OCI-LY3 (cell line): ENCODE data around the gene GATAD2B.

Experiments used
- H2AFZ ChIP-seq: fragments of 200-600, 300-600 bp; shearing (Covaris generic); 2 replicates; pipeline ENCODE4 v1.6.0; 2014; ENCODE audit warnings: antibody characterized with exemption, low read depth, low read length
- H3K27ac ChIP-seq: fragments of 200-600, 300-600 bp; sonication (generic); 2 replicates; pipeline ENCODE4 v1.5.1; 2014; ENCODE audit warnings: mild to moderate bottlenecking, low read length, moderate library complexity, mixed read lengths
- H3K27me3 ChIP-seq: fragments of 200-600, 300-600 bp; sonication (generic); 2 replicates; pipeline ENCODE4 v1.6.1; 2014; ENCODE audit warnings: low read depth, low read length, mixed read lengths
- H3K36me3 ChIP-seq: fragments of 200-600, 300-600 bp; sonication (generic); replicated peaks from 2 replicates; pipeline ENCODE3; 2014; ENCODE audit warnings: low read depth, low read length, mixed read lengths
- H3K4me1 ChIP-seq: fragments of 300-600, 200-600 bp; sonication (generic); 2 replicates; pipeline ENCODE4 v1.6.1; 2014; ENCODE audit warnings: low read length, mixed read lengths
- H3K4me2 ChIP-seq: fragments of 200-600, 300-600 bp; sonication (generic); 2 replicates; pipeline ENCODE4 v1.6.1; 2014; ENCODE audit warnings: low read length, mixed read lengths
- H3K4me3 ChIP-seq: fragments of 300-600, 200-600 bp; sonication (generic); 2 replicates; pipeline ENCODE4 v1.5.1; 2014; ENCODE audit warnings: antibody characterized with exemption, mild to moderate bottlenecking, low read length, moderate library complexity
- H3K79me2 ChIP-seq: fragments of 300-600, 200-600 bp; shearing (Covaris generic); 2 replicates; pipeline ENCODE4 v1.6.1; 2014; ENCODE audit warnings: mild to moderate bottlenecking, low read length, mixed read lengths
- H3K9ac ChIP-seq: fragments of 300-600, 200-600 bp; shearing (Covaris generic); 2 replicates; pipeline ENCODE4 v1.6.0; 2014; ENCODE audit warnings: mild to moderate bottlenecking, low read length, moderate library complexity
- H3K9me3 ChIP-seq: fragments of 200-600, 300-600 bp; shearing (Covaris generic); 2 replicates; pipeline ENCODE4 v1.6.1; 2014; ENCODE audit warnings: low read length, mixed read lengths; ENCODE audit not compliant: insufficient read depth
- H4K20me1 ChIP-seq: fragments of 200-600, 300-600 bp; sonication (generic); 2 replicates; pipeline ENCODE4 v1.6.1; 2016; ENCODE audit warnings: low read length, mixed read lengths; ENCODE audit not compliant: insufficient read depth
- EZH2phosphoT487 ChIP-seq: fragments of 200-600 bp; shearing (Covaris generic); IDR thresholded peaks from 2 replicates; pipeline ENCODE4 v1.6.1; 2018; ENCODE audit warnings: antibody characterized with exemption, mixed run types, low read depth
- TF ChIP-seq, protein P1 (sequence below): fragments of 200-600, 300-600 bp; sonication (generic); IDR thresholded peaks from 2 replicates; pipeline ENCODE4 v1.5.1; 2014; ENCODE audit warnings: antibody characterized with exemption, low read length, low read depth

GATAD2B gene

DNA sequence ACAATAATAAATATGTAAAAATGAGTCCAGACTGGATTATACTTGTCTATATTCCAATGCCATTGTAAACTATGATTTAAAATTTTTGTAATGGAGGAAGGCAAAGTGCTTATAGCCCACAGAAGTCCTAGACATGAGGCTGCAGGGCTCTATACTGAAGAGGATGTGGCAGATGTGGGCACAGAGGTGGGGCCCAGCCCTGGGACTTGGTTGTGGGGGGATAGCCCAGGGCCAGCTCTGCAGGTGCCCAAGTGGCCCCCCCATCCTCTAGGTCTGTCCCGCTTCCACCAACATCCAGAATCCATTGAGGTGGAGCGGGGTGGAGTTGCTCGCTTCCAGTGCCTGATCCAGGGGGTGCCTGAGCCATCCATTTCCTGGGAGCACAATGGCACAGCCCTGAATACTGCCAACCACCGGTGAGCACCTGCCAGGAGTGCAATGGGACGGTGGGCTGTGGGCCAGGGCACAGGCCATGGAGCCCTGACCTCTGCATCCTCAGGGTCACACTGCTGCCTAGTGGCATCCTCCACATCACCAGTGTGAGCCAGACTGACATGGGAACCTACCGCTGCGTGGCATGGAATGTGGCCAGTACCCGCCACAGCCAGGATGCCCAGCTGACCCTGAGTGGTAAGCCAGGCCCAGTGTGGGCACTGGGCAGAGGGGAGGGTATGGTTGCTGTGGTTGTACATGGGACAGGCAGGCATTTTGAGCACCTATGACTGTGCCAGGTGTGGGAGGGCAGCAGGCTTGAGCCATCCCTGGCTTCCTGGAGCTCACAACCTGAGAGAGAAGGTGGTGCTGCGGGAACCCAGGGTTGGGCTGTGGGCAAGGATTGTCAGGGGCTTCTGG is 126.6 kb downstream of the GATAD2B start:
- no peaks in the 10 kb centered on the region for H4K20me1 ChIP-seq
- H3K27ac ChIP-seq: no peak overlapping the region
- H3K4me1 ChIP-seq: peaks cover 16% of the 10 kb centered on the region
- no peak overlapping the region for H3K9ac ChIP-seq
- H3K4me2 ChIP-seq: no peak overlapping the region
- no peak overlapping the region for H3K4me3 ChIP-seq
- no peaks in the 10 kb centered on the region for H3K36me3 ChIP-seq
- no peaks in the 10 kb centered on the region for H3K9me3 ChIP-seq
- H2AFZ ChIP-seq: no peak overlapping the region
- no peaks in the 10 kb centered on the region for H3K79me2 ChIP-seq
- H3K27me3 ChIP-seq: peaks cover 4% of the 10 kb centered on the region; the same call in 1 of the 2 replicates
- TF ChIP-seq EZH2phosphoT487: no peak
- TF ChIP-seq, protein P1, sequence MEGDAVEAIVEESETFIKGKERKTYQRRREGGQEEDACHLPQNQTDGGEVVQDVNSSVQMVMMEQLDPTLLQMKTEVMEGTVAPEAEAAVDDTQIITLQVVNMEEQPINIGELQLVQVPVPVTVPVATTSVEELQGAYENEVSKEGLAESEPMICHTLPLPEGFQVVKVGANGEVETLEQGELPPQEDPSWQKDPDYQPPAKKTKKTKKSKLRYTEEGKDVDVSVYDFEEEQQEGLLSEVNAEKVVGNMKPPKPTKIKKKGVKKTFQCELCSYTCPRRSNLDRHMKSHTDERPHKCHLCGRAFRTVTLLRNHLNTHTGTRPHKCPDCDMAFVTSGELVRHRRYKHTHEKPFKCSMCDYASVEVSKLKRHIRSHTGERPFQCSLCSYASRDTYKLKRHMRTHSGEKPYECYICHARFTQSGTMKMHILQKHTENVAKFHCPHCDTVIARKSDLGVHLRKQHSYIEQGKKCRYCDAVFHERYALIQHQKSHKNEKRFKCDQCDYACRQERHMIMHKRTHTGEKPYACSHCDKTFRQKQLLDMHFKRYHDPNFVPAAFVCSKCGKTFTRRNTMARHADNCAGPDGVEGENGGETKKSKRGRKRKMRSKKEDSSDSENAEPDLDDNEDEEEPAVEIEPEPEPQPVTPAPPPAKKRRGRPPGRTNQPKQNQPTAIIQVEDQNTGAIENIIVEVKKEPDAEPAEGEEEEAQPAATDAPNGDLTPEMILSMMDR: no peak

DNA sequence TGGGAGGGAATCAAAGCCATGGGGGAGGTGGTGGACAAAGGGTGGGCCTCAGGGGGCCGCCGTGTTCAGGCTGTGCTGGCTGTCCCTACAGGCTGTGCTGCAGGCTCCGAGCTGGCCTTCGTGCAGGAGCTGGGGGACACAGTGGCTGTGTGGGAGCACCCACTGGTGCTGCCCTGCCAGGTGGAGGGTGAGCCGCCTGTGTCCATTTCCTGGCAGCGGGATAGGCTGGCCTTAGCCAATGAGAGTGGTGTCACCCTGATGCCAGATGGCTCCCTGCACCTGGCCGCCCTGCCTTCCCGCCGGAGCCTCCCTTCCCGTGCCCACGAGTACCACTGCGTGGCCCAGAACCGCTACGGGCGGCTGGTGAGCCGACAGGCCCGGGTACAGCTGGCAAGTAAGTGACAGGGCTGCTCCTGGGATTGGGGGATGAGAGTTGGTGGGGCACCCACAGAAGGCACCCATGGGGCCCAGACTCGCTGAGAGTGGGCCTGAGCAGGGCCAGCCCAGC is 127.4 kb downstream of the GATAD2B start:
- Histone ChIP-seq H3K9ac (no peak overlapping the region), H3K4me2 (no peak overlapping the region), H3K79me2 (no peaks in the 10 kb centered on the region), H3K9me3 (no peaks in the 10 kb centered on the region), H3K4me1 (peaks cover 22% of the 10 kb centered on the region), H3K27me3 (peaks cover 4% of the 10 kb centered on the region; the same call in 1 of the 2 replicates), H3K36me3 (no peaks in the 10 kb centered on the region), H3K4me3 (no peak overlapping the region), H3K27ac (no peak overlapping the region), H4K20me1 (no peaks in the 10 kb centered on the region), H2AFZ (no peak overlapping the region)
- TF ChIP-seq, protein P1: no peak
- TF ChIP-seq EZH2phosphoT487: no peak

DNA sequence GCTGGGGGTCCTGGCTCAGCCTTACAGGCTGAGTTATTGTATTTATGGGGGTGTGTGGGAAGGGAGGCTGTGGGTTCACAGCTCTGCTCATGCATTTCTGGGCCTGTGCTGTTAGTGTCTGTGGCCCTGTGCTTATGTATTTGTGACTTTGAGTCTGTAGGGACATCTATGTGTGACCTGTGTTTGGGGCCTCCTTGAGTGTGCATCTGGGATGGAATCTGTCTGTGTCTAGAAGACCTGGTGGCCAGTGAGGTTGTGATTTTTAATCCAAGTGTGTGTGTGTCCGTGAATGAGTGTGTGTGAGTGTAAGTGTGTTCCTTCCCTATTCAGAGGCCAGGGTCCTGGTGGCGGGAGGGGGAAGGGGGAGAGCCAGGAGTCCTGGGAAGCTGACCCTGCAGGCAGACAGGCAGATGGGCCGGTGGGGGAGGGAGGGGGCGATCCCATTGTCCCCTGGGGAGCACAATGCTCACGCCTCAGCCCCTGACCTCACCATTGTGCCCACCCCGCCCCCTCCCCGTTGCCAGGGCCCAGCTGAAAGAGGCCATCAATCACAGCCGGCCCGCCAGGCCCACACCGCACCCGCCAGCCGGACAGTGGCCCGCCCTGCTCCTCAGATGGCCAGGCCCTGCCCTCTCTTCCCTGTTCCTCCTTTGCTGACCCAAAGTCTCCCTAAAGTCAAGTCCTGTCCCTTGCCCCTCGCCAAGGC is 128.0 kb downstream of the GATAD2B start:
- no peak overlapping the region for H3K27ac ChIP-seq
- H2AFZ ChIP-seq: no peak overlapping the region
- TF ChIP-seq, protein P1: no peak
- TF ChIP-seq EZH2phosphoT487: no peak
- peaks cover 28% of the 10 kb centered on the region for H3K4me1 ChIP-seq
- no peaks in the 10 kb centered on the region for H3K79me2 ChIP-seq
- peaks cover 4% of the 10 kb centered on the region; the same call in 1 of the 2 replicates for H3K27me3 ChIP-seq
- H3K9me3 ChIP-seq: no peaks in the 10 kb centered on the region
- H3K9ac ChIP-seq: no peak overlapping the region
- H3K36me3 ChIP-seq: no peaks in the 10 kb centered on the region
- H4K20me1 ChIP-seq: no peaks in the 10 kb centered on the region
- no peak overlapping the region for H3K4me3 ChIP-seq
- H3K4me2 ChIP-seq: no peak overlapping the region

DNA sequence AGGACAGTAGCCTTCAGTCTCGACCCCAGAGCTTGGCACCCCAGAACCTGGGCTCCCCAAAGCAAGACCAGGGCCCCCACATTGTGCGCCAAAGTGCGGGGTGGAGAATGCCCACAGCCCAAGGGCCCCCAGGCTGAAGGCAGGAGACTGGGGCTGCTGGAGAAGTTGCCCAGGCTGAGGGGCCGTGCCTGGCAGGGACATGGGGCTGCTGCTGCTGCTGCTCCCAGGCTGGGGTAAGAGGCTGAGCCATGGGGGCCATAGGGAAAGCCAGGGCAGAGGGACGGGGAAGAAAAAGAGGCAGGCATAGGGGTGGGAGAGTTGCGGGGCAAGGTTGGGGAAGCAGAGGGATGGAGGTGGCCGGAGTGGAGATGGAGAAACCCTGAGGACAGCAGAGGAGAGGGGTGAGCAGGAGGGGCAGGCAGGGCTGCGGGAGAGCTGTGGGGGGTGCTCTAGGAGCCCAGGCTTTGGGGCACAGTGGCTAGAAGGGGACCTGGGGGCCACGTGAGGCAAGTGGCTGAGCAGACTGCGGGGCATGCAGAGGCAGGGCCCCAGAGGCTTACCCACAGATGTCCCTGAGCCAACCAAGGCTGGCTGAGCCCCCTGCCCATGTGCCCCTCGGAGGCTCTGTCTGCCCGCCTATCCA is 128.7 kb downstream of the GATAD2B start:
- Histone ChIP-seq H3K4me3 (no peak overlapping the region), H3K36me3 (no peaks in the 10 kb centered on the region), H3K27ac (no peak overlapping the region), H3K4me2 (no peak overlapping the region), H4K20me1 (no peaks in the 10 kb centered on the region), H3K79me2 (no peaks in the 10 kb centered on the region), H3K4me1 (peaks cover 35% of the 10 kb centered on the region), H3K9me3 (no peaks in the 10 kb centered on the region), H3K27me3 (peaks cover 7% of the 10 kb centered on the region), H3K9ac (no peak overlapping the region), H2AFZ (no peak overlapping the region)
- TF ChIP-seq, protein P1: no peak
- TF ChIP-seq EZH2phosphoT487: no peak
